Activated CD8-positive, alpha-beta T cell treated with anti-CD3 and anti-CD28 coated beads for 36 hours (primary cell): Measurements from ENCODE around the gene FKBP4. TPM values are rescaled to one million over a fixed set of nuclear protein-coding genes. Genes with fewer than 3 reads are reported as not detected.
A peak's percentile ranks its signal among the peaks of the same experiment; 100 is the strongest.

Source experiments
- ATAC-seq: fragments of 200-7000 bp; cut with Tn5 transposase; one replicate; pipeline ENCODE4 v1.10.0; 2021; ENCODE audit warnings: mild to moderate bottlenecking, moderate library complexity
- CTCF ChIA-PET: fragments of 350-600 bp; sonication (Branson Sonifier 250); formaldehyde crosslinking; loops from one replicate; lab custom pipeline; 2021; ENCODE audit warnings: antibody characterized with exemption; lab: Charles Lee
- POLR2A ChIA-PET: fragments of 350-600 bp; sonication (Branson Sonifier 250); formaldehyde crosslinking; loops from one replicate; lab custom pipeline; 2021; ENCODE audit warnings: antibody characterized with exemption; lab: Charles Lee
- DNase-seq: peaks from one replicate; pipeline ENCODE4 v3.0.0-alpha.2; 2020
- H3K27ac Mint-ChIP-seq: one replicate; pipeline ENCODE4 v1.8.0; 2021; ENCODE audit warnings: mild to moderate bottlenecking, mixed read lengths
- H3K27me3 Mint-ChIP-seq: one replicate; pipeline ENCODE4 v1.8.0; 2021; ENCODE audit warnings: mixed read lengths
- H3K36me3 Mint-ChIP-seq: one replicate; pipeline ENCODE4 v1.8.0; 2021; ENCODE audit warnings: low read depth, mixed read lengths
- H3K4me1 Mint-ChIP-seq: one replicate; pipeline ENCODE4 v1.8.0; 2021; ENCODE audit warnings: low read depth, mixed read lengths
- H3K4me3 Mint-ChIP-seq: one replicate; pipeline ENCODE4 v1.8.0; 2021; ENCODE audit warnings: mild to moderate bottlenecking, moderate library complexity, mixed read lengths
- H3K9me3 Mint-ChIP-seq: one replicate; pipeline ENCODE4 v1.8.0; 2021; ENCODE audit warnings: mixed read lengths
- CTCF ChIP-seq: fragments of 200-600 bp; IDR thresholded peaks from one replicate; pipeline ENCODE4 v1.8.0; 2022; ENCODE audit warnings: antibody characterized with exemption, mild to moderate bottlenecking
- intact Hi-C: fragments of 100-400 bp; cut with micrococcal nuclease; formaldehyde crosslinking; loops from one replicate; pipeline ENCODE4 v1.10.0; 2022
- total RNA-seq, 2 experiments: library from RNA; stranded (reverse); gene quantifications; one replicate each; pipeline ENCODE4 v1.2.3, GENCODE V29; 2021

Gene FKBP4
- total RNA-seq, 2 experiments from 2014 or later: 206 to 219 TPM

DNA sequence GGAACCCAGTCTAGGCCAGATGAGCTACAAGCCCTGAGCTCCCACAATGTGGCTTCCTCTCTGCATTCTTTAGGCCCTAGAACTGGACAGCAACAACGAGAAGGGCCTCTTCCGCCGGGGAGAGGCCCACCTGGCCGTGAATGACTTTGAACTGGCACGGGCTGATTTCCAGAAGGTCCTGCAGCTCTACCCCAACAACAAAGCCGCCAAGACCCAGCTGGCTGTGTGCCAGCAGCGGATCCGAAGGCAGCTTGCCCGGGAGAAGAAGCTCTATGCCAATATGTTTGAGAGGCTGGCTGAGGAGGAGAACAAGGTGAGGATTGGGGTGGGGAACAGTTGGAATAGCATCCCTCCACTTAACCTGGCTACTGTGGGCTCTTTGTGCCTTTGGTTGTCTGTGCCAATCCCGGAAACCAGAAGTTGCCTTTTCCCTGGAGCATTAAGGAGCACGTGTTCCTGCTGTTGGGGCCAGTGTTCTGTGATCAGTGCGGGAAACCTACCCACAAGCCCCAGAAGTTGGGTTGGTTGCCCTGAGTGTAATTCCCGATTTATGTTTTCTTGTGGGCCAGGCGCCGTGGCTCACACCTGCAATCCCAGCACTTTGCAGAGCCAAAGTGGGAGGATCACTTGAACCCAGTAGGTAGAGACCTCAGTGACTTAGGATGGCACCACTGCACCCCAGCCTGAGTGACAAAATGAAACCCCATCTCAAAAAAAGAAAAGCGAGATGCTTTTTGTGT is 6.4 kb downstream of the FKBP4 start:
- H3K4me3 Mint-ChIP-seq: no peak overlapping the region
- DNase-seq (no peak), ATAC-seq (no peak)
- peaks cover 30% of the 10 kb centered on the region for H3K4me1 Mint-ChIP-seq
- H3K27me3 Mint-ChIP-seq: no peaks in the 10 kb centered on the region
- CTCF ChIA-PET: interaction anchor here (1.6 to 2.3 kb wide), 3 partner anchors 13 to 110 kb away, joined by 4 to 10 read pairs (median 6); no protein-coding TSS in a partner anchor
- H3K27ac Mint-ChIP-seq: no peak overlapping the region
- TF ChIP-seq CTCF: no peak
- peaks cover 82% of the 10 kb centered on the region for H3K36me3 Mint-ChIP-seq
- POLR2A ChIA-PET: interaction anchor here (1.1 to 3.1 kb wide), 3 partner anchors 9 to 31 kb away, joined by 3 to 14 read pairs (median 3); partner anchors contain the start of gene ITFG2
- no peaks in the 10 kb centered on the region for H3K9me3 Mint-ChIP-seq
- intact Hi-C loops: no loop called here

DNA sequence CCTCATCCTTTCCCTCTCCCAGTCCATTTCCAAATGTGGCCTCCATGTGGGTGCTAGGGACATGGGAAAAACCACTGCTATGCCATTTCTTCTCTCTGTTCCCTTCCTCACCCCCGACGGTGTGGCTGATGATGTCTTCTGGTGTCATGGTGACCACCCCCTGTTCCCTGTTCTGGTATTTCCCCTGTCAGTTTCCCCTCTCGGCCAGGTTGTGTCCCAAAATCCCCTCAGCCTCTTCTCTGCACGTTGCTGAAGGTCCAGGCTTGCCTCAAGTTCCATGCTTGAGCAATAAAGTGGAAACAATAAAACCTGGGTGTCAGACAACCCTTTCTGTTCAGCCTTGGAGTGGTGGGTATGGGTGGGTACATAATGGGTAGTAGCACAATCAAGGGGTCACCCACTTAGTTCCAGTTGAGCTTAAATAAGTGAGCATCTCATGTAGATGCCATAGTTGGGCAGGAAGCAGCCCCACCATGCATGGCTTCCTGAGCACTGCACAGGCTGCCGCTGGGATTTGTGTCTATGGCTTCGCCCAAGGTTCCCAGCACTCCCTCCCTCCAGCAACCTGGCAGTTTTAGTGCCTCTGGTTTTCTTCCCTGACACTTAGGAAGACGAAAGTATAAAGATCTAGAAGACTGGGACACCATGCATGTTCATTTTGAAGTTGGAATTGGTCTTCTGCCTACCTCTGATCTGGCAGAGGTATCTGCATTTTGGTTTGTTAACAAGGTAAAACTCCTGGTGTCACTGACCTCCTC is 9.0 kb downstream of the FKBP4 start:
- CTCF ChIA-PET: no interaction called here

DNA sequence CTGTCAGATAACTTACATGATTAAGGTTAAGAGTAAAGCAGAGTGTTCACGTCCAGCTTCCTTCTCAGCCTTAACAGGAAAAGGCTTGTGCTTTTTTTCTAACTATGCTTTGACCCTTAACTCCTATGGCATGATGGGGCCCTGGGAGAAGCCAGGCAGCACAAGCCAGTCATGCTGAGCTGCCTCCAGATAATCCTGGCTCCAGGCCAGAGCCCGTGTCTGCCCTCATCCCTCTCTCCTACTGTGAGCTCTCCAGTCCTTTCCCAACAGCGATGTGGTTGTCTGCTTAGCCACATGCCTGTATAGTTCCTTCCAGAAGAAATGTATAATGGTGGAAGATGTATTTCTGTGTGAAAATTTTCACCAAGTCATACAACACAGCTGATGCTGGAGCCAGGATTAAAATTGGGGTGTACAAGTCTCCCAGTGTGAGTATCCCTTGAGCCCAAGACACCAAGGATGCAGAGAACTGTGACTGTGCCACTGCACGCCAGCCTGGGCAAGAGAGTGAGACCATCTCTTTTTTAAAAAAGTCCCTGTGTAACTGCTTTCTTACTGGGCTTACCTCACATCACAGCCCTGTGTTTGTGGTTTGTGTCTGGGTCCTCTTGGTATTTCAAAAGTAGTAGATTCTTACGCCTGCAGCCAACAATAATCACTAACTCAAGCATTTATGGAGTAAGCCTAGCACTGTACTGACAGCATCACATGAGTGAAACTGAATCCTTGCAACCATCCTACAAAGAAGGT is 9.8 kb downstream of the FKBP4 start:
- Mint-ChIP-seq H3K4me3 (no peak overlapping the region), H3K36me3 (peaks cover 58% of the 10 kb centered on the region), H3K27ac (peak overlapping the region; percentile 55), H3K27me3 (no peaks in the 10 kb centered on the region), H3K9me3 (no peaks in the 10 kb centered on the region), H3K4me1 (peaks cover 3% of the 10 kb centered on the region)
- CTCF ChIA-PET: interaction anchor here (1.0 kb wide), 1 partner anchor 57 kb away, joined by 3 read pairs; no protein-coding TSS in a partner anchor
- DNase-seq (no peak), ATAC-seq (no peak)
- intact Hi-C loops: no loop called here
- POLR2A ChIA-PET: interaction anchor here (0.7 to 2.4 kb wide), 2 partner anchors 9 to 44 kb away, joined by 3 to 16 read pairs; partner anchors contain the start of gene FKBP4
- TF ChIP-seq CTCF: no peak

More for the DNA sequence above, 9.0 kb downstream of the FKBP4 start:
- peak overlapping the region; percentile 55 for H3K27ac Mint-ChIP-seq
- POLR2A ChIA-PET: interaction anchor here (2.4 kb wide), 1 partner anchor 8 kb away, joined by 16 read pairs; the partner anchor contains the start of gene FKBP4
- intact Hi-C loops: no loop called here
- H3K36me3 Mint-ChIP-seq: peaks cover 64% of the 10 kb centered on the region
- no peak for ATAC-seq
- no peak for TF ChIP-seq CTCF
- no peak for DNase-seq
- no peak overlapping the region for H3K4me3 Mint-ChIP-seq
- peaks cover 7% of the 10 kb centered on the region for H3K4me1 Mint-ChIP-seq
- no peaks in the 10 kb centered on the region for H3K27me3 Mint-ChIP-seq
- H3K9me3 Mint-ChIP-seq: no peaks in the 10 kb centered on the region

GRCh38 chr12:2805143-2805520 is 10.4 kb downstream of the FKBP4 start:
- ATAC-seq (no peak), DNase-seq (no peak)
- Mint-ChIP-seq H3K27me3 (no peaks in the 10 kb centered on the region), H3K4me3 (no peak overlapping the region), H3K4me1 (peaks cover 3% of the 10 kb centered on the region), H3K27ac (peak overlapping the region; percentile 55), H3K9me3 (no peaks in the 10 kb centered on the region), H3K36me3 (peaks cover 52% of the 10 kb centered on the region)
- POLR2A ChIA-PET: interaction anchor here (0.7 to 2.4 kb wide), 2 partner anchors 10 to 45 kb away, joined by 3 to 16 read pairs; partner anchors contain the start of gene FKBP4
- CTCF ChIA-PET: interaction anchor here (0.9 to 1.0 kb wide), 2 partner anchors 9 to 57 kb away, joined by 3 read pairs; no protein-coding TSS in a partner anchor
- no peak for TF ChIP-seq CTCF
- intact Hi-C loops: no loop called here
